Sigmoid colon (tissue), 7 donors: ENCODE results near the gene ALDH3A2. TPM values are rescaled to one million over a fixed set of nuclear protein-coding genes. Genes with fewer than 3 reads are reported as not detected.

Experiments used
- DNase-seq: peaks from one replicate; pipeline ENCODE4 v3.0.0-alpha.2; 2019
- H3K27ac ChIP-seq, 4 donors: fragments of 200-600 bp; sonication (generic); one replicate each; pipeline ENCODE4 v1.5.1; 2016 to 2019; ENCODE audit warnings: mild to moderate bottlenecking in 1 of 4
- H3K27me3 ChIP-seq, 3 donors: fragments of 200-600 bp; sonication (generic); one replicate each; pipeline ENCODE4 v1.5.1; 2019; ENCODE audit warnings: mild to moderate bottlenecking in 1 of 3
- H3K36me3 ChIP-seq, 4 donors: fragments of 200-600 bp; sonication (generic); one replicate each; pipeline ENCODE4 v1.5.1; 2016 to 2019
- H3K4me1 ChIP-seq, 4 donors: fragments of 200-600 bp; sonication (generic); one replicate each; pipeline ENCODE4 v1.5.1; 2017 to 2019
- H3K4me3 ChIP-seq, 4 donors: fragments of 200-600 bp; sonication (generic); one replicate each; pipeline ENCODE4 v1.5.1; 2017 to 2019; ENCODE audit warnings: mild to moderate bottlenecking in 2 of 4, moderate library complexity in 1 of 4
- H3K9me3 ChIP-seq, 4 donors: fragments of 200-600 bp in 3 of 4; sonication (generic) in 3 of 4; one replicate each; pipeline versions ENCODE4 v1.5.1 to v1.6.1; 2013 to 2019
- EP300 ChIP-seq, 4 donors: sonication (generic); formaldehyde crosslinking; IDR thresholded peaks; one replicate each; pipeline ENCODE4 v1.6.1; 2017; ENCODE audit warnings: antibody characterized with exemption in 4 of 4
- POLR2A ChIP-seq, 2 donors: fragments of 450-650 bp; IDR thresholded peaks; one replicate each; pipeline ENCODE4 v1.6.1; 2016; ENCODE audit warnings: antibody characterized with exemption in 2 of 2, mild to moderate bottlenecking in 2 of 2, moderate library complexity in 2 of 2
- POLR2AphosphoS5 ChIP-seq, 4 donors: sonication (generic); formaldehyde crosslinking; IDR thresholded peaks; one replicate each; pipeline ENCODE4 v1.6.1; 2017; ENCODE audit warnings: antibody characterized with exemption in 4 of 4
- WGBS, 2 donors: extraction: QIAGEN DNeasy Blood & Tissue Kit; methylation state at CpG; one replicate each; pipeline ENCODE4 v1.1.7; 2013; 5-methylcytosine and 5-hydroxymethylcytosine counted together
- intact Hi-C: fragments of 100-400 bp; cut with DNase I; formaldehyde crosslinking; loops from one replicate; pipeline ENCODE4 v1.15.1; 2023
- polyA plus RNA-seq, 3 donors: library from polyadenylated mRNA; stranded (reverse); fragments of 200-250 nt; gene quantifications; one replicate each; pipeline ENCODE4 v1.2.3, GENCODE V29; 2013
- total RNA-seq, 4 donors: library from RNA; depleted of rRNA; stranded (reverse); fragments of >200 nt; gene quantifications; one replicate each; pipeline ENCODE4 v1.1.0, GENCODE V29; 2016
- TF ChIP-seq, protein P1 (sequence below), 4 experiments: fragments of 450-650 bp in 3 of 4; fragments of 200-600 bp in 1 of 4; IDR thresholded peaks; one replicate each; pipeline ENCODE4 v1.5.1; 2016 to 2019; ENCODE audit warnings: antibody characterized with exemption in 4 of 4, mild to moderate bottlenecking in 3 of 4, moderate library complexity in 2 of 4
- donor health status: healthy with polysubstance abuse.
- donor health status: Bipolar disorder and iron deficiency.
- donor health status: healthy.

Gene ALDH3A2
- total and polyA plus RNA-seq, 7 donors, result 45.0 to 104 (median 58.6) TPM

DNA sequence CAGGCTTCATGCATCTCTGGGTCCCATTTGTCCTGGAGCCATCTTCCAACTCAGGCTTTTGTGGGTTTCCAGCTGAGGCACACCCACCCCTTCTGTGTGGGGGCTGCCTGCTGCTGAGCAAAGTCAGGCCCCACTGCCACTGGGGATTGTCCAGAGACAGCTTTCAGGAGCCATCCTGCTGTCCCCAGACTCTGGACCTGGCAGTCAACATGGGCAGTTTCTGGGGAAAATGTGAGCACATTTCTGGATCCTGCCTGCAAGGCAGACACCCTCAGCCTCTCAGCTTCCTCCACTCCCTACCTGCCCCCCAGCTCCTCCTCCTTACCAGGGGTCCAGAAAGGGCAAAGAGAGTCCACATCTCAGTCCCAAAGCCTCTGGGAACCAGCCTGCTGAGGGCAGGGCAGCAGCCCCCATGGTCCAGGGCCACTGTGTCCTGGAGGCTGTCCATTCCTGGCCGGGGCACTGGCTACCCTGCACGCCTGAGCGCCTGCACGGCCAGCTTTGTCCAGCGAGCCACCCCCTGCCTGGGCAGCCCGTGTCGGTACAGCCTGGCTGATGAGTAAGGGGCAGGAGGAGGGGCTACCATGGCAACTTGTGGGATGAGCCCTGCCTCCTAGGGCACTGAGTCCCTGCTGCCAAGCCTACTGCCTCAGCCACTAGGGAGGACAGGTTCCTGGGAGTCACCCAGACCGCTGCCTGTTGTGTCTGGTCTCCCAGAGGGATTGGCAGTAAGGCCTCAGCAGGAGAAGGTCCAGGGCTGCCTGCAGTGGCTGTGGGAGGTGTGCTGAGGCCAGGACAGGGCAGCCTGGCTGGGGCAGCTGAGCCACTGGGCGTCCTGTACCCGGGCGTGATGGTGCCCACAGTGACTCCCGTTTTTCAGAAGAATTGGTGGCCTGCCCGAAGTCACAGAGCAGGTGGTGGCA, 67.8 kb downstream of the ALDH3A2 start, which contains the start of gene SLC47A2:
Gene SLC47A2, minus strand, starts transcription at position 477 of the 923 bp plus-strand sequence. Its CDS starts 29 bp downstream, at position 448.
- intact Hi-C loops, result no loop called here
- no peaks in the 10 kb centered on the region for H3K9me3 ChIP-seq
- H3K36me3 ChIP-seq, result no peaks in the 10 kb centered on the region
- no peaks in the 10 kb centered on the region for H3K4me1 ChIP-seq
- WGBS, 2 donors, result 84 to 87% methylated on average over 13 of the region's 13 CpGs
- TF ChIP-seq POLR2AphosphoS5 (IDR thresholded peaks at IDR 0.05), result no peak
- TF ChIP-seq, protein P1, sequence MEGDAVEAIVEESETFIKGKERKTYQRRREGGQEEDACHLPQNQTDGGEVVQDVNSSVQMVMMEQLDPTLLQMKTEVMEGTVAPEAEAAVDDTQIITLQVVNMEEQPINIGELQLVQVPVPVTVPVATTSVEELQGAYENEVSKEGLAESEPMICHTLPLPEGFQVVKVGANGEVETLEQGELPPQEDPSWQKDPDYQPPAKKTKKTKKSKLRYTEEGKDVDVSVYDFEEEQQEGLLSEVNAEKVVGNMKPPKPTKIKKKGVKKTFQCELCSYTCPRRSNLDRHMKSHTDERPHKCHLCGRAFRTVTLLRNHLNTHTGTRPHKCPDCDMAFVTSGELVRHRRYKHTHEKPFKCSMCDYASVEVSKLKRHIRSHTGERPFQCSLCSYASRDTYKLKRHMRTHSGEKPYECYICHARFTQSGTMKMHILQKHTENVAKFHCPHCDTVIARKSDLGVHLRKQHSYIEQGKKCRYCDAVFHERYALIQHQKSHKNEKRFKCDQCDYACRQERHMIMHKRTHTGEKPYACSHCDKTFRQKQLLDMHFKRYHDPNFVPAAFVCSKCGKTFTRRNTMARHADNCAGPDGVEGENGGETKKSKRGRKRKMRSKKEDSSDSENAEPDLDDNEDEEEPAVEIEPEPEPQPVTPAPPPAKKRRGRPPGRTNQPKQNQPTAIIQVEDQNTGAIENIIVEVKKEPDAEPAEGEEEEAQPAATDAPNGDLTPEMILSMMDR (IDR thresholded peaks at IDR 0.05), result no peak
- no peak for TF ChIP-seq POLR2A (IDR thresholded peaks at IDR 0.05)
- no peak for TF ChIP-seq EP300 (IDR thresholded peaks at IDR 0.05)
- peak; percentile 52 for DNase-seq
- H3K4me3 ChIP-seq, result no peak within 1 kb of the TSS
- no peaks in the 10 kb centered on the region for H3K27me3 ChIP-seq
- H3K27ac ChIP-seq, result no peak within 1 kb of the TSS

DNA sequence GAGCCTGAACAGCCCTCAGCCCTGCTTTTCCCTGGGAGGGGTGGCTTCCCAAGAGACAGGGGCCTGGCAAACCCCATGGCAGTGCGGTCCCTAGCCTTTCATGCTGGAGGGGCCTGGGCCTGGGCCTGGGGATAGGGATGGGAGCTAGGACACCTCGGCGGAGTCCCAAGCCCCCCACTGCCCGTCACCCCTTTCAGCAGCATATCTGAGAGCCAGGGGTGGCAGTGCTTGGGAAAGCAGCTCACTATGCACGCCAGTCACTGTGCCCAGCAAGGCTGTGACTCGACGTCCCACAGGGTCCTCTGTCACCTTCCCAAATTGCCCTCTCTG, 68.4 kb downstream of the ALDH3A2 start:
- no peak overlapping the region for H3K27ac ChIP-seq
- no peaks in the 10 kb centered on the region for H3K9me3 ChIP-seq
- TF ChIP-seq, protein P1 (IDR thresholded peaks at IDR 0.05), result no peak
- TF ChIP-seq EP300 (IDR thresholded peaks at IDR 0.05), result no peak
- TF ChIP-seq POLR2A (IDR thresholded peaks at IDR 0.05), result no peak
- no peak for TF ChIP-seq POLR2AphosphoS5 (IDR thresholded peaks at IDR 0.05)
- no peaks in the 10 kb centered on the region for H3K4me1 ChIP-seq
- no peaks in the 10 kb centered on the region for H3K36me3 ChIP-seq
- DNase-seq, result peak; percentile 56
- 96 to 97% methylated on average over 7 of the region's 7 CpGs for WGBS, 2 donors
- intact Hi-C loops, result no loop called here
- no peak overlapping the region for H3K4me3 ChIP-seq
- no peaks in the 10 kb centered on the region for H3K27me3 ChIP-seq

DNA sequence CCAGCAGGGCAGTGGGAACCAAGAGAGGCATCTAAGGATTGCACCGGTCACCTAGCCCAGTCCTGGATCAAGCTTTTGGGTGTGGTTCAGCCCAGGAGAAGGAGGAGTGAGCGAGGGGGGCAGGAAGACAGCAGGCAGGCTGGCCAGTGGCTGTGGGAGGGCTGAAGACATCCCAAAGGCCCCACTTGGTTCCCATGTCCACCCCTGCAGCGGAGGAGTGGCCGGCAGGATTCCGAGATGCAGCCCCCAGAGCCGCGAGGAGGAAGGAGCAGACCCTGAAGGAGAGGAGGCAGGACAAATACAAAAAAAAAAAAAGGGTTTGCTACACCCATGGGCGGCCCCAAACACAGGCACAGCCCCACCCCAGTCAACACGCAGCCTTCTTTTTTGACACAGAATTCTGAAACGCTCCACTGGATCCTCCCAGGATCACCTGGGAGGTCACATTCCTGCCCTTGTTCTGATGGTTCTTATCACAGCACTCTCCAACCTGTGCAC, 68.9 kb downstream of the ALDH3A2 start:
- no peaks in the 10 kb centered on the region for H3K4me1 ChIP-seq
- H3K9me3 ChIP-seq, result no peaks in the 10 kb centered on the region
- no peaks in the 10 kb centered on the region for H3K27me3 ChIP-seq
- no peak overlapping the region for H3K4me3 ChIP-seq
- no peaks in the 10 kb centered on the region for H3K36me3 ChIP-seq
- TF ChIP-seq POLR2A (IDR thresholded peaks at IDR 0.05), result no peak
- no peak for TF ChIP-seq POLR2AphosphoS5 (IDR thresholded peaks at IDR 0.05)
- TF ChIP-seq, protein P1 (IDR thresholded peaks at IDR 0.05), result no peak
- TF ChIP-seq EP300 (IDR thresholded peaks at IDR 0.05), result no peak
- no peak for DNase-seq
- 75 to 89% methylated on average over 10 of the region's 10 CpGs for WGBS, 2 donors
- no peak overlapping the region for H3K27ac ChIP-seq
- intact Hi-C loops, result no loop called here

DNA sequence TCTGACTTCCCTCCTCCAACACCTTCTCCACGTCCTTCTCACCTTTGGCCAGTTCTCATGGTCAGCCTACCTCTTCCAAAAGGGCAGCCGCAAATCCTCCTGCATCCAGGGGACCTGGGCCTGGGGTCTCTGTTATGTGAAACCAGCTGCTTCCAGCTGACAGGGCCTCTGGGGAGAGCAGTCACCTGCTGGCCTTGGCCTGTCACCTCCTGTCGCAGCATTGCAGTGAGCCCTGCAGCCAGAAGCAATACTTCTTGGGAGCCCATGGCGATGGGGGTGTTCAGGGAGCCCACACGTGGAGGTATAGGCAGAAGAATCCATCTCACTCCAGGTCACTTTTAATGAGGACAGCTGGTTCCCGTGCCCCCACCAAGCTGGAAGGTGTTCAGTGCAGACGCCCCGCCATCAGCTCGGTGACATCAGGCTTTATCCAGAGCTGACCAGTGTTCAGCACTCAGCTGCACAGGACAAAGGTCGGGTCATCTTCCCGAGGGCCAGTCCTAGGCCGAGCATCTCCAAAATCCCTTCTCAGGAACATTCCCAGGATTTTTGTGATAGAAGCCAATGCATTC, 69.6 kb downstream of the ALDH3A2 start:
- Histone ChIP-seq H3K9me3 (no peaks in the 10 kb centered on the region), H3K36me3 (no peaks in the 10 kb centered on the region), H3K27ac (no peak overlapping the region), H3K4me3 (no peak overlapping the region), H3K4me1 (no peaks in the 10 kb centered on the region), H3K27me3 (no peaks in the 10 kb centered on the region)
- no peak for DNase-seq
- TF ChIP-seq POLR2A (IDR thresholded peaks at IDR 0.05) (no peak), EP300 (IDR thresholded peaks at IDR 0.05) (no peak), POLR2AphosphoS5 (IDR thresholded peaks at IDR 0.05) (no peak)
- TF ChIP-seq, protein P1 (IDR thresholded peaks at IDR 0.05), result no peak
- 85 to 90% methylated on average over 12 of the region's 12 CpGs for WGBS, 2 donors
- intact Hi-C loops, result no loop called here
